Measurements from ENCODE around the gene LRWD1.

DNA sequence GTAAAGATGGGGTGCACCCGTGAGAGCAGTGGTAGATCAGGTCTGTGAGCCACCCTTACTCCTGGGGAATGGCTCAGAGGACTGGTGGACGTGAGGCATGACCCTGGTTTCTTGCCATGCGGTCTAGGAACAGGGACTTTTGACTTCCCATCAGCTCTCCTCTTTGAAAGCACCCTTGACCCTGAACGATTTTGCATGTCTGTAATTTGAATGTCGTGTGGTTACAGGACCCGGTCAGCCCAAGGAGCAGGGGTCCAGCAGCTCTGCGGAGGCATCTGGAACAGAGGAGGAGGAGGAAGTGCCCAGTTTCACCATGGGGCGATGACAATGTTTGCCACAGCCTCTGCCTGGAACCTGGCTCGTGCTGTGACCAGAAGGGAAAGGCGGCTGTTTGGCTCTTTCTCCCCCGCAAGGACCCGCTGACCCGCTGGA, 40.0 kb upstream of the LRWD1 start:
- TF ChIP-seq, protein P1, sequence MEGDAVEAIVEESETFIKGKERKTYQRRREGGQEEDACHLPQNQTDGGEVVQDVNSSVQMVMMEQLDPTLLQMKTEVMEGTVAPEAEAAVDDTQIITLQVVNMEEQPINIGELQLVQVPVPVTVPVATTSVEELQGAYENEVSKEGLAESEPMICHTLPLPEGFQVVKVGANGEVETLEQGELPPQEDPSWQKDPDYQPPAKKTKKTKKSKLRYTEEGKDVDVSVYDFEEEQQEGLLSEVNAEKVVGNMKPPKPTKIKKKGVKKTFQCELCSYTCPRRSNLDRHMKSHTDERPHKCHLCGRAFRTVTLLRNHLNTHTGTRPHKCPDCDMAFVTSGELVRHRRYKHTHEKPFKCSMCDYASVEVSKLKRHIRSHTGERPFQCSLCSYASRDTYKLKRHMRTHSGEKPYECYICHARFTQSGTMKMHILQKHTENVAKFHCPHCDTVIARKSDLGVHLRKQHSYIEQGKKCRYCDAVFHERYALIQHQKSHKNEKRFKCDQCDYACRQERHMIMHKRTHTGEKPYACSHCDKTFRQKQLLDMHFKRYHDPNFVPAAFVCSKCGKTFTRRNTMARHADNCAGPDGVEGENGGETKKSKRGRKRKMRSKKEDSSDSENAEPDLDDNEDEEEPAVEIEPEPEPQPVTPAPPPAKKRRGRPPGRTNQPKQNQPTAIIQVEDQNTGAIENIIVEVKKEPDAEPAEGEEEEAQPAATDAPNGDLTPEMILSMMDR (IDR thresholded peaks at IDR 0.05), result no peak
- no peak for TF ChIP-seq POLR2A (IDR thresholded peaks at IDR 0.05)

Data from Peyer's patch (tissue), 4 donors.